HG03060 (cell line): Measurements from ENCODE around the gene EXTL2.
"Not testable (repeated sequence)": the region's sequence is repeated elsewhere in the genome, so short reads cannot be mapped to it uniquely, and the experiment has no call there.

Experiments
- ATAC-seq: cut with Tn5 transposase; IDR thresholded peaks from one replicate; pipeline ENCODE4 v1.9.1; 2021; ENCODE audit warnings: low read depth, moderate number of reproducible peaks; ENCODE audit not compliant: unreplicated experiment

Gene EXTL2

GRCh38 chr1:100862591-100862990 is 32.1 kb downstream of the EXTL2 start:
- no peak for ATAC-seq

- no peak for ATAC-seq
These were observed 33.3 kb downstream of the EXTL2 start for GRCh38 chr1:100861379-100861778.

GRCh38 chr1:100860397-100860991 is 34.1 kb downstream of the EXTL2 start:
- no peak for ATAC-seq

DNA sequence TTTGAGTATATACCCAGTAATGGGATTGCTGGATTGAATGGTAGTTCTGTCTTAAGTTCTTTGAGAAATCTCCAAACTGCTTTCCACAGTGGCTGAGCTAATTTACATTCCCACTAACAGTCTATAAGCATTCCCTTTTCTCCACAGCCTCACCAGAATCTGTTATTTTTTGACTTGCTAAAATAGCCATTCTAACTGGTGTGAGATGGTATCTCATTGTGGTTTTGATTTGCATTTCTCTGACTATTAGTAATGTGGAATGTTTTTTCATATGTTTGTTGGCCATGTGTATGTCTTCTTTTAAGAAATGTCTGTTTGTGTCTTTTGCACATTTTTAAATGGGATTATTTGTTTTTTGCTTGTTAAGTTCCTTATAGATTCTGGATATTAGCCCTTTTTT is 39.5 kb downstream of the EXTL2 start:
- not testable (repeated sequence) for ATAC-seq

- no peak for ATAC-seq
These were observed 41.7 kb downstream of the EXTL2 start for GRCh38 chr1:100852976-100853375.

- no peak for ATAC-seq
These were observed 42.9 kb downstream of the EXTL2 start for GRCh38 chr1:100851726-100852125.

- no peak for ATAC-seq
These were observed 47.1 kb downstream of the EXTL2 start for GRCh38 chr1:100847361-100848082.

DNA sequence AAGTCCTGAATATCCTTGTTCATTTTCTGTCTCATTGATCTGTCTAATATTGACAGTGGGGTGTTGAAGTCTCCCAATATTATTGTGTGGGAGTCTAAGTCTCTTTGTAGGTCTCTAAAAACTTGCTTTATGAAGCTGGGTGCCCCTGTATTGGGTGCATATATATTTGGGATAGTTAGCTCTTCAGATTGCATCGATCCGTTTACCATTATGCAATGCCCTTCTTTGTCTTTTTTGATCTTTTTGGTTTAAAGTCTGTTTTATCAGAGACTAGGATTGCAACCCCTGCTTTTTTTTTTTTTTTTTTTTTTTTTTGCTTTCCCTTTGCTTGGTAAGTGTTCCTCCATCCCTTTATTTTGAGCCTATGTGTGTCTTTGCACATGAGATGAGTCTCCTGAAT is 51.5 kb downstream of the EXTL2 start:
- not testable (repeated sequence) for ATAC-seq

DNA sequence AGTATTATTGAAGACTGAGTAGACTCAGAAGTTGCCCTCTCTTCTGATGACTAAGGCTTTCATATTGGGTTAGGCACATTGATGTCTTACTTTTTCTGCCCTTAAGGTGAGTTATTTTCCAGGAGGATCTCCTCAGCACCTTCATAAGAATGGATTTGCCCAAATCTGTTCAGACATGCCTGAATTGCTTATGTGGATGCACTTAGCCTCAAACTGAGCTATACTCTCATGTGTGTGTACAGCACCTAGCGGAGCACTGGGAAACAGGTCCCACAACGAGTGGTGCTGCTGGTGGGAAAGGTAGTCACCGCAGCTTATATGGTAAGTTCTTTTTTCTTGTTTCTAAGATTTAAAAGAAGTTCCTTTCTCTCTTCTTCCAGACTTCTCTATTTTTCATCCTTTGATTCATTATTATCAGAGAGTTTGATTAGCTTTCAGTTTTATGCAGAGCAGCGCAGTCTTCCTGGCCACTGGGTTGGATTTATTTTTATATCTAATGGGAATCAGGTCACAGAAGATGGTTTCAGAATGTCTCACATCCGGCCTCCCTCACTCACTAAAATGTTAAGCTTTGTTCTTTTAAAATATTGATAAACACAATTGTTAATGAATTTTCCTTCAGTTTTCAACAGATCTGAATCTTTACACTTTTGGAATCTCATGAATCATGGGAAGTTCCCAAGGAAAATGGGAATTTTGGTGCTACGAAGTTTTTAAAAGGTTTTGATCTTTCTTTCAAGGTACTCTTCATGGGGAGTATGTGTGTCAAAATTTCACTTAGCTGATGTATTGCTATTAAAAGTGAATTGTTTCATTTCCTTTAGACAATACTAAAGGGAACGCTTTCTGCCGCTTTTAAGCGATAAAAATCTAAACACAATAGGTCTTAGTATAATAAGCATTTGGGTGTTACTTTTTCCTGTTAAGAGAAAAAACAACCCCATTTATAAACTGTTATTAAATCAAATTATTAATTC is 58.5 kb downstream of the EXTL2 start:
- ATAC-seq = no peak

- ATAC-seq = no peak
These were observed 59.6 kb downstream of the EXTL2 start for GRCh38 chr1:100834777-100835660.

DNA sequence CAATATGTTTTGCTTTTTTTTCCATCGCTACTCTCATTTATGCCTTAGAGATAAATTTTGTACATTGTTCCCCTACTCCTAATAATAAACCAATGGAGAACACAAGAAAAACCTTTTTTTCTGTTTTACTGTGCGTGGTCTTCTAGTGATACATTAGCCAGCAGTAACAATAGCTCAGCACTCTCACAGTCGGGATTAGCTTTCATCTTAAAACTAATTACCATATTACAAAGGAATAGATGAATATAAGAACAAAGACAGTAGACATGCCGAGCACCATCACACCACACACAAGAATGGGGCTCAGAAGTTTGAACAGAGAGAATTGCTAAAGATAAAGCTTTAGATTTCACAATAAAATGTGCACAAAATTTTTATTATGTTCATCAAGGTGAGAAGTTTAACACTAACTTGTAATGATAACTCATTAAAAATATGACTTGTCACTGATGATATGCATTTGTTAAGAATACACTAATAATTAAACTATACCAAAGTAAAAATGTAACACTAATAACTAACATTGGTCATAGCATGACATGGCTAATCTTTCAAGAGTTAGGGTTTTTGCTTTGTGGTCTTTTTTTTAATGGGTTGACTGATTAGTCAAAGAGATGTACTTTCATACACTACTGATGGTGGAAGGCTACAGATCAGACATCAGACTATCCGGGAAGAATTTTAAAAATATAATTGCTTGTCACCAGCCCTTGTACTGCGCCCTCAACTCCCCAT is 61.8 kb downstream of the EXTL2 start:
- ATAC-seq = no peak

- not testable (repeated sequence) for ATAC-seq
These were observed 69.0 kb downstream of the EXTL2 start for GRCh38 chr1:100825666-100826065.
